OCI-LY3 (cell line): ENCODE measurements around the gene ZC3H7A.

Experiments used
- CTCF ChIP-seq: fragments of 200-600, 300-600 bp; sonication (generic); IDR thresholded peaks from 2 replicates; pipeline ENCODE4 v1.5.1; 2014; ENCODE audit warnings: antibody characterized with exemption, low read length, low read depth
- EZH2phosphoT487 ChIP-seq: fragments of 200-600 bp; shearing (Covaris generic); IDR thresholded peaks from 2 replicates; pipeline ENCODE4 v1.6.1; 2018; ENCODE audit warnings: antibody characterized with exemption, mixed run types, low read depth

GRCh38 chr16:11791144-11791828 is 5.8 kb downstream of the ZC3H7A start:
- TF ChIP-seq CTCF (no peak), EZH2phosphoT487 (no peak)
